HG03520 (cell line): ENCODE measurements around the gene OCEL1.

Experiments used
- ATAC-seq: cut with Tn5 transposase; IDR thresholded peaks from one replicate; pipeline ENCODE4 v1.9.1; 2021; ENCODE audit warnings: mild to moderate bottlenecking, moderate library complexity; ENCODE audit not compliant: unreplicated experiment

OCEL1 gene

GRCh38 chr19:17209126-17210036 is 16.6 kb upstream of the OCEL1 start:
- no peak for ATAC-seq

GRCh38 chr19:17210296-17210695 is 15.7 kb upstream of the OCEL1 start:
- no peak for ATAC-seq

- ATAC-seq, result no peak
Observed at GRCh38 chr19:17211547-17212446, 14.2 kb upstream of the OCEL1 start.

GRCh38 chr19:17213334-17213733 is 12.7 kb upstream of the OCEL1 start:
- no peak for ATAC-seq

GRCh38 chr19:17214508-17215126 is 11.4 kb upstream of the OCEL1 start:
- ATAC-seq, result no peak

GRCh38 chr19:17215127-17215971 is 10.7 kb upstream of the OCEL1 start, which contains the start of gene USE1:
TSS of gene USE1 (plus strand) at chr19:17215357. CDS start at chr19:17215406, 49 bp downstream.
- ATAC-seq, result peak; percentile 70

- no peak for ATAC-seq
Observed at GRCh38 chr19:17216058-17216670, 9.9 kb upstream of the OCEL1 start.

GRCh38 chr19:17219286-17219685 is 6.7 kb upstream of the OCEL1 start:
- ATAC-seq, result no peak

- ATAC-seq, result no peak
Observed at GRCh38 chr19:17220207-17220758, 5.7 kb upstream of the OCEL1 start.

- no peak for ATAC-seq
Observed at GRCh38 chr19:17225053-17225452, 973 bp upstream of the OCEL1 start.

- no peak for ATAC-seq
Observed at GRCh38 chr19:17227798-17228367, 1.9 kb downstream of the OCEL1 start.

GRCh38 chr19:17229890-17230289 is 3.9 kb downstream of the OCEL1 start:
- no peak for ATAC-seq

GRCh38 chr19:17232258-17232657 is 6.2 kb downstream of the OCEL1 start:
- no peak for ATAC-seq

- ATAC-seq, result peak; percentile 27
Observed at GRCh38 chr19:17234911-17235299, 8.9 kb downstream of the OCEL1 start.

- peak; percentile 60 for ATAC-seq
Observed at GRCh38 chr19:17235300-17235970, 9.4 kb downstream of the OCEL1 start.

- no peak for ATAC-seq
Observed at GRCh38 chr19:17235971-17236777, 10.1 kb downstream of the OCEL1 start.

GRCh38 chr19:17236811-17237543 is 11.0 kb downstream of the OCEL1 start:
- ATAC-seq, result no peak
